H1 (cell line): Measurements from ENCODE around the gene COMMD8. TPM values are rescaled to one million over a fixed set of nuclear protein-coding genes. Genes with fewer than 3 reads are reported as not detected.

Experiments
- CTCF ChIA-PET: fragments of 300-600 bp; sonication (Branson Sonifier 250); formaldehyde crosslinking; loops from one replicate; lab custom pipeline; 2021; ENCODE audit not compliant: partially characterized antibody; lab: Charles Lee
- POLR2A ChIA-PET: fragments of 300-600 bp; sonication (Branson Sonifier 250); formaldehyde crosslinking; loops from one replicate; lab custom pipeline; 2021; ENCODE audit warnings: inconsistent platforms; ENCODE audit not compliant: partially characterized antibody; lab: Charles Lee
- DNase-seq, 2 experiments: peaks; one replicate each; pipeline versions ENCODE4 v3.0.0 to v3.0.0-alpha.2; 2010 to 2022; ENCODE audit warnings: low spot score in 2 of 2, low read depth in 1 of 2, mixed read lengths in 1 of 2
- FAIRE-seq: peaks from 2 replicates; lab custom pipeline; 2011; peaks lifted over from hg19 to GRCh38; lab: Jason Lieb, UNC
- H2AFZ ChIP-seq: 2 replicates; pipeline ENCODE4 v1.8.1; 2012; ENCODE audit warnings: low read length, inconsistent platforms
- H2AK5ac ChIP-seq: 2 replicates; pipeline ENCODE4 v1.6.1; 2013; ENCODE audit warnings: low read depth, low read length
- H2BK120ac ChIP-seq: replicated peaks from 2 replicates; pipeline ENCODE3; 2013; ENCODE audit warnings: low read depth, low read length, inconsistent platforms
- H2BK12ac ChIP-seq: 2 replicates; pipeline ENCODE4 v1.6.1; 2013; ENCODE audit warnings: low read depth, low read length
- H2BK15ac ChIP-seq: 2 replicates; pipeline ENCODE4 v1.6.1; 2013; ENCODE audit warnings: low read length
- H2BK20ac ChIP-seq: 2 replicates; pipeline ENCODE4 v1.6.1; 2013; ENCODE audit warnings: low read length
- H2BK5ac ChIP-seq: 2 replicates; pipeline ENCODE4 v1.6.1; 2013; ENCODE audit warnings: low read depth, low read length
- H3K14ac ChIP-seq: 2 replicates; pipeline ENCODE4 v1.6.1; 2013; ENCODE audit warnings: inconsistent platforms; ENCODE audit not compliant: insufficient read length
- H3K18ac ChIP-seq: 2 replicates; pipeline ENCODE4 v1.6.1; 2013; ENCODE audit warnings: low read length; ENCODE audit errors: extremely low read depth
- H3K23ac ChIP-seq: 2 replicates; pipeline ENCODE4 v1.6.1; 2013; ENCODE audit warnings: inconsistent platforms; ENCODE audit not compliant: insufficient read length
- H3K23me2 ChIP-seq: 2 replicates; pipeline ENCODE4 v1.6.1; 2013; ENCODE audit warnings: low read depth, low read length
- H3K27ac ChIP-seq: 2 replicates; pipeline ENCODE4 v1.6.1; 2011; ENCODE audit warnings: low read depth, low read length, inconsistent platforms
- H3K27me3 ChIP-seq, 4 experiments: replicated peaks in 1 of 4; 1 replicate in 1 of 4; 2 replicates in 3 of 4; pipeline versions ENCODE4 v1.6.1 to v1.8.1; 2011 to 2013; ENCODE audit warnings: low read length in 3 of 4, mild to moderate bottlenecking in 3 of 4, inconsistent platforms in 2 of 4, mixed read lengths in 2 of 4, moderate library complexity in 1 of 4; ENCODE audit not compliant: control insufficient read depth in 3 of 4, insufficient read depth in 3 of 4; ENCODE audit errors: extremely low read depth in 1 of 4
- H3K36me3 ChIP-seq, 4 experiments: 2 replicates each; pipeline versions ENCODE4 v1.6.1 to v1.8.1; 2011 to 2013; ENCODE audit warnings: mild to moderate bottlenecking in 4 of 4, low read length in 3 of 4, moderate library complexity in 2 of 4, control low read depth in 1 of 4, inconsistent platforms in 1 of 4; ENCODE audit not compliant: insufficient read depth in 4 of 4, control insufficient read depth in 2 of 4
- H3K4ac ChIP-seq: replicated peaks from 2 replicates; pipeline ENCODE3; 2013; ENCODE audit warnings: low read length, low read depth, mixed read lengths, inconsistent platforms; ENCODE audit not compliant: insufficient read length
- H3K4me1 ChIP-seq, 4 experiments: replicated peaks in 1 of 4; 1 replicate in 1 of 4; 2 replicates in 3 of 4; pipeline versions ENCODE4 v1.6.1 to v1.8.1; 2011 to 2013; ENCODE audit warnings: low read length in 3 of 4, inconsistent platforms in 2 of 4, mixed read lengths in 1 of 4; ENCODE audit not compliant: insufficient read depth in 4 of 4, control insufficient read depth in 3 of 4
- H3K4me2 ChIP-seq, 2 experiments: 2 replicates each; pipeline versions ENCODE4 v1.6.1 to v1.8.1; 2011 to 2013; ENCODE audit warnings: low read depth in 2 of 2, low read length in 2 of 2, control low read depth in 1 of 2, inconsistent platforms in 1 of 2, mild to moderate bottlenecking in 1 of 2; ENCODE audit not compliant: insufficient read depth in 1 of 2
- H3K4me3 ChIP-seq, 4 experiments: fragments of 200-600, 300-600 bp in 1 of 4; sonication (generic), shearing (Covaris generic), sonication (Bioruptor Twin) in 1 of 4; 2 replicates each; pipeline versions ENCODE4 v1.5.1 to v1.8.1; 2011 to 2016; ENCODE audit warnings: low read length in 4 of 4, low read depth in 3 of 4, control low read depth in 2 of 4, inconsistent platforms in 2 of 4, mild to moderate bottlenecking in 2 of 4, mixed read lengths in 1 of 4, moderate library complexity in 1 of 4; ENCODE audit not compliant: insufficient read depth in 2 of 4; ENCODE audit errors: extremely low read depth in 1 of 4
- H3K56ac ChIP-seq: replicated peaks from 2 replicates; pipeline ENCODE3; 2013; ENCODE audit warnings: low read depth, mild to moderate bottlenecking, mixed read lengths, low read length, inconsistent platforms; ENCODE audit not compliant: insufficient read length
- H3K79me1 ChIP-seq: 2 replicates; pipeline ENCODE4 v1.6.1; 2013; ENCODE audit warnings: low read depth, low read length, control low read depth
- H3K79me2 ChIP-seq, 2 experiments: 2 replicates each; pipeline versions ENCODE4 v1.6.1 to v1.8.1; 2012 to 2013; ENCODE audit warnings: low read length in 2 of 2, mild to moderate bottlenecking in 2 of 2, inconsistent platforms in 1 of 2; ENCODE audit not compliant: insufficient read depth in 2 of 2, control insufficient read depth in 1 of 2
- H3K9ac ChIP-seq, 4 experiments: replicated peaks in 1 of 4; 1 replicate in 1 of 4; 2 replicates in 3 of 4; pipeline versions ENCODE4 v1.6.1 to v1.8.1; 2011 to 2013; ENCODE audit warnings: low read depth in 3 of 4, low read length in 3 of 4, control low read depth in 2 of 4, mild to moderate bottlenecking in 2 of 4, moderate library complexity in 2 of 4, inconsistent platforms in 1 of 4; ENCODE audit errors: extremely low read depth in 1 of 4
- H3K9me3 ChIP-seq, 2 experiments: 2 replicates each; pipeline versions ENCODE4 v1.6.1 to v1.8.1; 2012 to 2013; ENCODE audit warnings: mild to moderate bottlenecking in 2 of 2, moderate library complexity in 2 of 2, control low read depth in 1 of 2, inconsistent platforms in 1 of 2, low read depth in 1 of 2, low read length in 1 of 2, mixed read lengths in 1 of 2; ENCODE audit not compliant: insufficient read depth in 2 of 2
- H4K20me1 ChIP-seq, 2 experiments: replicated peaks in 1 of 2; 2 replicates each; pipeline versions ENCODE3 to v1.8.1; 2011 to 2013; ENCODE audit warnings: inconsistent platforms in 2 of 2, low read length in 2 of 2, mild to moderate bottlenecking in 1 of 2; ENCODE audit not compliant: insufficient read depth in 2 of 2, control insufficient read depth in 1 of 2
- H4K5ac ChIP-seq: 2 replicates; pipeline ENCODE4 v1.6.1; 2013; ENCODE audit warnings: low read length, low read depth, mixed read lengths, inconsistent platforms; ENCODE audit not compliant: insufficient read length
- H4K8ac ChIP-seq: 2 replicates; pipeline ENCODE4 v1.8.0; 2013; ENCODE audit warnings: mild to moderate bottlenecking, moderate library complexity, low read length, inconsistent platforms; ENCODE audit not compliant: insufficient read depth; ENCODE audit errors: extremely low read depth
- H4K91ac ChIP-seq: replicated peaks from 2 replicates; pipeline ENCODE3; 2013; ENCODE audit warnings: low read length, mixed read lengths, inconsistent platforms; ENCODE audit not compliant: insufficient read length
- E2F6 ChIP-seq: IDR thresholded peaks from 2 replicates; pipeline ENCODE4 v1.6.1; 2012; ENCODE audit warnings: inconsistent platforms
- SP1 ChIP-seq: IDR thresholded peaks from 2 replicates; pipeline ENCODE4 v1.6.1; 2011; ENCODE audit warnings: low read depth, low read length
- SP4 ChIP-seq: IDR thresholded peaks from 2 replicates; pipeline ENCODE4 v1.6.1; 2012; ENCODE audit warnings: low read length, inconsistent platforms
- WGBS, 2 experiments: shearing (Covaris generic) in 1 of 2; methylation state at CpG; one replicate each; pipeline versions ENCODE4 v1.1.6 to v1.1.7; 2013 to 2015; ENCODE audit warnings: low lambda C conversion rate in 2 of 2, mixed read lengths in 2 of 2, inconsistent platforms in 1 of 2, low coverage in 1 of 2, missing lambda C conversion rate in 1 of 2; ENCODE audit not compliant: insufficient replicate concordance in 2 of 2, insufficient coverage in 1 of 2, insufficient read length in 1 of 2; ENCODE audit errors: extremely low coverage in 1 of 2, missing lambda C conversion rate in 1 of 2; 5-methylcytosine and 5-hydroxymethylcytosine counted together
- polyA plus RNA-seq, 7 experiments: library from polyadenylated mRNA; depleted of rRNA in 3 of 7; stranded (reverse) in 5 of 7; unstranded in 2 of 7; fragments of >200 nt in 5 of 7; fragments of 200-250 nt in 2 of 7; gene quantifications; 1 replicate in 5 of 7; 2 replicates in 1 of 7; 4 replicates in 1 of 7; pipeline versions ENCODE4 v1.2.1 to v1.2.3, GENCODE V29; 2011 to 2013; ENCODE audit warnings: missing spikeins in 2 of 7, mixed read lengths in 2 of 7
- total RNA-seq: library from RNA; stranded (reverse); fragmentation: NEBNext Ultra II Directional; extraction: Animal tissue kit (Norgen Biotek cat#: 25700); gene quantifications from 2 replicates; pipeline ENCODE4 v1.2.1, GENCODE V29; 2021

The COMMD8 gene
- total and polyA plus RNA-seq, 2 of the 8 experiments (the other 6 are each of a cell fraction or from before 2014, with no cell fraction given): 1.6 to 7.2 TPM

GRCh38 chr4:47499700-47500099 lies 36.2 kb upstream of the COMMD8 start:
- no peak overlapping the region for H2BK15ac ChIP-seq
- H3K79me1 ChIP-seq: no peaks in the 10 kb centered on the region
- H3K9ac ChIP-seq: no peak overlapping the region
- no peaks in the 10 kb centered on the region for H4K20me1 ChIP-seq
- no peak overlapping the region for H2BK20ac ChIP-seq
- H3K4me3 ChIP-seq: no peak overlapping the region
- no peaks in the 10 kb centered on the region for H3K79me2 ChIP-seq
- no peaks in the 10 kb centered on the region for H3K36me3 ChIP-seq
- H2BK5ac ChIP-seq: no peak overlapping the region
- H3K23ac ChIP-seq: no peak overlapping the region
- H4K5ac ChIP-seq: no peak overlapping the region
- no peak overlapping the region for H3K4me2 ChIP-seq
- no peak overlapping the region for H3K56ac ChIP-seq
- H3K4ac ChIP-seq: no peak overlapping the region
- FAIRE-seq (no peak), DNase-seq (no peak)
- no peak overlapping the region for H4K91ac ChIP-seq
- WGBS, 2 experiments: 89% methylated on average over 2 of the region's 2 CpGs; no CpG with 5 or more reads in 1 of the 2 experiments
- no peak overlapping the region for H2BK12ac ChIP-seq
- no peaks in the 10 kb centered on the region for H3K23me2 ChIP-seq
- H3K14ac ChIP-seq: no peak overlapping the region
- ChIA-PET CTCF (no interaction called here), POLR2A (no interaction called here)
- H3K27ac ChIP-seq: no peak overlapping the region
- no peak overlapping the region for H4K8ac ChIP-seq
- no peak overlapping the region for H3K18ac ChIP-seq
- peaks cover 0 to 1% (median 0%) of the 10 kb centered on the region in 4 experiments; a peak in 1 of 7 replicates for H3K27me3 ChIP-seq
- H2AK5ac ChIP-seq: no peak overlapping the region
- H3K4me1 ChIP-seq: no peaks in the 10 kb centered on the region
- no peak overlapping the region for H2AFZ ChIP-seq
- H3K9me3 ChIP-seq: no peaks in the 10 kb centered on the region
- H2BK120ac ChIP-seq: no peak overlapping the region
- no peak for TF ChIP-seq SP1
- TF ChIP-seq E2F6: no peak
- TF ChIP-seq SP4: no peak
